COLO829 (cell line): ENCODE results near the gene DNAH8.

Experiments used
- DNase-seq: peaks from one replicate; pipeline ENCODE4 v3.0.0; 2012; ENCODE audit warnings: low spot score

DNAH8 gene

DNA sequence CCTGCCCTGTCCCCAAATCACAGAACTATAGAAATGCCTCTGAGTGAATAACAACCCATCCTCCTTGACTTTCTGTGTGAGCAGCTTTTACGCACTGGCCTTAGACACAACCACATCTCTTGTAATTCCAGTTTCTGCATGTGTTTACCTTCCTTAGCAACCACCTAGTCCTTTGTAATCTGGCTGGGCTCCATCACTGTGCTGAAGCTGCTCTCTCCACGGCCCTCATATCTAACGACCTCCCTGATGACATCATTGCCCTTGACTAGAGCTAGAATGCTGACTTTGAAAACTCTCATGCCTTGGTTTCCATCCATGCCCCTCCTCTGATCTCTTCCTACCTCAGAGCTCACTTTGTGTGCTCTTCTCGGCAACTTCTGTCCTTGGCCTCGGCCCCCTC is 303.0 kb downstream of the DNAH8 start:
- DNase-seq, result no peak

DNA sequence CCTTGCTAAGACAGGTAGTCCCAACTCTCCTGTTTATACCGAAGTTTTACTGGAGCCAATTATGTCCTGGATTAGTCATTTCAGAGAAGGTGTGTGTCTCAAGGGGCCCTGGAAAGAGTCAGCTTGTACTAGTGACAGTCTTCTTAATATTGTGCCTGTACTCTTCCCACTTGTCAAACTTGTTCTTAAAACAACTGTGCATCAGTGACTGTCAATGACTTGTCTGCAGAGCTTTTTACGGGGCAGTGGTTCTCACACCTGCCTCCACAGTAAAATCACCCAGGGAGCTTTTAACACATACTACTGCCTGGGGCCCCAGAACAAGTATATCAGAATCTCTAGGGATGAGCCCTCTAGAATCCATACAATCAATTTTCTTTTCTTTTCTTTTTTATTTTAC is 305.0 kb downstream of the DNAH8 start:
- DNase-seq, result no peak

DNA sequence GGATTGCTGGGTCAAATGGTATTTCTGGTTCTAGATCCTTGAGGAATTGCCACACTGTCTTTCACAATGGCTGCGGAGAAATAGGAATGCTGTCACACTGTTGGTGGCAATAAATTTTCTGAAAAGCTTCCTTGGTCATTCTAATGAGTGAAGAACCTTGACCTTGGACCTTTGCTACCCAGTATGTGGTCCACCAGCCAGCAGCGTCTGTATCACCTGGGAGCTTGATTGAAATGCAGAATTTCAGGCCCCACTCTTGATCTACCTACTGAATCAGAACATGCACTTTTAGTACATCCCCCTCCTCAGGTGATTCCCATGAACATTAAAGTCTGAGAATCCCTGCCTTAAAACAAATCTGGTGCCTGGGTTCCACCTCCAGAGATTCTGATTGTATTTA is 305.9 kb downstream of the DNAH8 start:
- no peak for DNase-seq

DNA sequence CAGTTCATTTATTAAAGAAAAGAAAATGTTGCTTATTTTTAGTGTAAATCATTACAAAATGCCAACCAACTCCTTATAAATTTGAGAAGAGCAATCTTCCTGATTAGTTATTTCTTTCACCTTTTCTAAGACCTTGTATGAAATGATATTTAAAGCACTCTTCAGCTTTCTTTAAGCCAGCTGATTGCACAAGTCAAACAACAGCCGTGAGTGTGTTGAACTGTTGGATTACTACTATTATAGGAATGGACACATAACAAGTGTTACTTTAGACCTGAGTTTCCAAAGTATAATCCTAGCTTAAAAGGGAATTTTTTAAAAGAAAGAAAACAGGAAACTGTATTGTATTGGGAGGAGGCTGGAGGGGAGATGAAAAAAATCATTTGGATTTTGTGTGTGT is 306.7 kb downstream of the DNAH8 start:
- DNase-seq, result no peak

DNA sequence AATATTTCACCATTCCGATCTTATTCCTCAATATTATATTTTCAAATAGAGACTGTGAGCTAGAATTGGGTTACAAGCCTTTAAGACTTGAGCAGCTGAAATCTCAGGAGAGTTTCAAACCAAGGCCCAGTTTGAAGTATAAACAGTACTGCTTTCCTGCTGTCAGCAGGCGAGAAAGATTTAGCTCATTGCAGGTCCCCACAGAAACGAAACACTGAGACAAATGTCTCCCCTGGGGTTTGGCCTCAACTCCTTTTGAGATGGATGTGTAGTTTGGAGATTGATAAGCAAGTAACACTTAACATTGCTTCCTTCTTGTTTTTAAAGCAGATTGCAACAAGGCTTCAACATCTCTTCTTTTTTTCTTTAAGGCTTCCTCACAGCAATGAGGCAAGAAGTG is 311.1 kb downstream of the DNAH8 start:
- no peak for DNase-seq

DNA sequence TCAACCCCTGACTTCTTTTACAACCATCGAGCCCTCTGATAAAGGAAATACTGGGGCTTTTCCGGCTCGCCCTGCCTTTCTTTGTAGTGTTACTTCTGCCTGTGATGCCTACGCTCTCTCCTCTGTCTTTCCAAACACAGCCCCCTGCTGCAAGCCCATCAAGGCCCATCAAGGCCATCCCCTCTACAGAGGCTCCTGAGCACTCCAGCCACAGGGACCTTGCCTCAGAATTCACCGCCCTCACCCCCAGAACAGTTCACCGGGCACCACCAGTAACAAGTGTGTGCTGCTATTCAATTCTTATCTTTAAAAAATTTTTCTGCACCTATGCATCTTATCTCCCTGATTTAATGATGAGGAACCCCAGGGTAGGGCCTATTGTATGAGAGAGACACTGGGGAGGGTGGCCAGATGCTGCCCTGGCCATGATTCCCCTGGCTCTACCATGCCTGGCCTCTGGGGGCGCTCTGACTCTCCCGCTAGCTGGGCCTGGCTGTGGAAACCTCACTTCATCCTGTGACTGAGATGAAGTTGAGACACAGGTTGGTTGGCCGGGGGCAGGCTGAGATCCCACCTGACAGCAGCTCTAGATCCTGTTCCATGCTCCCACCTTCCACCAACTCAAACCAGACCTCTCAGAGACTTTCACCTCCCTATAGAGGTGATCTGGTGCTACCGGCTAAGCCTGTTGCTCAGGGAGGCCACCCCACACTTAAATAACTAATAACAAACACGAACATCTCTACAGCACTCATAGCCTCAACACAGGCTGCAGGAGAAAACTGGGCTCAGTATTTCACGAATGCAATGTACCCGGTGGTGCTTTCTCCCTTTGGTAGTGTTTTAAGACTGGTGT is 314.3 kb downstream of the DNAH8 start:
- peak; percentile 45 for DNase-seq

DNA sequence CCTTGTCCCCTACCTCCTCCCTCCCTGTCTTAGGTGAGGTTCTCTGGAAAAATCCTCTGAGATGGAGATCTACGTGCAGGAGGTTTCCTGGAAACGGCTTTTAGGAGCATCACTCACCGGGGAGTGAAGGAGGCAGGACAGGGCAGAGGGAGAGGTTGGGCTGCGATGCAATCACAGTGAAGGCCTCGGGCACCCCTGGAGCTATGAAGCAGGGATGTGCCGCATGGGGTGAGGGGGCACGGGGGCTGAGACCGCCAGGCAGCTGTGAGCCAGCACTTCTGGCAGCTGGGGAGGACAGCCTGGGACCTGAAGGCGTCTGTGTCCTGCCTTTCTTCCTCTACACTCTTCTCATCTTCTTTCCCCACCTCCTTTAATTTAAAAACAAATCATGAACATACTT is 320.6 kb downstream of the DNAH8 start:
- DNase-seq, result no peak

DNA sequence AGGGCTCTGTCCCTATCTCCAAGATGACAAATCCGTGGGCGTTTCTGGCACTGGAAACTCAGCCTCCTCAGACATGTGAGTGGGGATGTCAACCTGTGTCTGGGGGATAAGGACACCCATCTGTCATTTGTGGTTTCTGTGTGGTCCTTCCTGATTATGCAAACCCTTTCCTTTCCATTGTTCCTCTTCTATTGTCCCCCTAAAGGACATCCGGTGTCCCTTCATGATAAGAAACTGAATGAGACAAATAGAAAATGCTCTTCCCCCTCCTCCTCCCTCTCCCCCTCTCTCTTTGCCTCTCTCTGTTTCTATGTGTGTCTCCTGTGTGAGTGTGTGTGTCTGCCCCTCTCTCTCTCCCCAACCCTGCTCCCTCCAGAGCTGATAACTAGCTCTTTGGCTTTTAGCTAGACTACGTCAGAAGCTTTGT is 322.0 kb downstream of the DNAH8 start:
- DNase-seq, result no peak

DNA sequence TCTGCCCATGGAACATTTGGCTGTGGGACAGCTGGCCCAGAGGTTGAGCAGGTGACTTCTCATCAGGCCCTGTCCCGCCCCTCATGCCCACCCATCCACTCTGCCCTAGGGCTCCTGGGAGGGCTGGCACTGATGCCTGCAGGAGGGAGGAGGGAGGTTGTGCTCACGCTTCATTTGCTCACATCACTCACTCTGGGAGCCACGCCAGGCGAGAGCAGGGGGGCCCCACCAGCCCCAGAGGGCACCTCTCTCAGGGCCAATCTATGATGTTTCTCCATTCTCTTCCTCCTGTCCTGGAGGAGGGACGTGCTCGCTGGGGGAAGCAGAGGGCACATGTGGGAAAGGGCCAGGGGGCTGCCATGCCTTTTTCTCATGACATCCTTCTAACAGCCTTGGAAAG is 322.6 kb downstream of the DNAH8 start:
- no peak for DNase-seq

DNA sequence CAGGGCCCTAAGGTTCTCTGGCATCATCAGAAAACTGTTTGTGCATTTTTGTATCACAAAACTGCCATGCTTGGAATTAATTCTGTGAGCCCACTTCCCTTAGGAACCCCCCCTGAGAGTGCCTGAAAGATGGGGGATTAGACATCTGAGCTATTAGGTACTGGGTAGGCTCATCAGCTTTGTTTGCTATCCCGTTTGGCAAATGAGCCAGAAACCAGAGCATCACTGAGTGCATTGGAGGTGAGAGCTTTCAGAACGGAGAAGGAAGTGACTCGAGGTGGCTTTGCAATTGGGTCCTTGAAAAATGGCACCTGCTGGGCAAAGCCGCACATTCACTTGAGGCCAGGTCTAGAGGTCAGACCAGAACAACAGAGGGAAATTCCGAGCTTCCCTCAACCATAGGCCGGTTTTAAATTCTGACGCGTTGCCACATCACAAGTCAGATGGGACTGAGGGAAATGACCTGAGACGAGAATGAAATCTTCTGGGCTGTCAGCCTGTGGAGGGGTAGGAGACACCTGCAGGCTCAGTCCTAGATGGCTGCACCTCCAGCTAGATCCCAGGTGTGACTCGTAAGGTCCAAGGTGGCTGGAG is 325.1 kb downstream of the DNAH8 start:
- DNase-seq, result no peak

DNA sequence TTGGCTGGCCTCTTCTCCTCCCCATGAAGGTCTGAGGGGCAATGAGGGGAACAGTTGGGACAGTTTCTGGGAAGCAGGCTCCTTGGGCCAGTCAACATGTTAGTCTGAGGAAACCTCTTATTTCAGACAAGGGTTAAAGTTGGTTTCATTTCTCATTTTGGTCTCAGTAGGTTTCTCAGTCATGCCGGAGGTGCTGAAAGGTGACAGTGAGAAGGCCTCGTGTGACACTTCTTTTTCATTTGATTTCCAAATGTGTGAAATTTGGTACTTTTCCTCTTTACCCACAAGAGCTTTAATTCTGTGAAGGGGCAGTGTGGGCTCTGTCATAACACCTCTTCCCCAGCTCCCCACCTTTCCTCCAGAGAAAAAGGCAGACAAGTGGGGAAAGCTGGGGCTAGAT is 326.0 kb downstream of the DNAH8 start:
- DNase-seq, result no peak

DNA sequence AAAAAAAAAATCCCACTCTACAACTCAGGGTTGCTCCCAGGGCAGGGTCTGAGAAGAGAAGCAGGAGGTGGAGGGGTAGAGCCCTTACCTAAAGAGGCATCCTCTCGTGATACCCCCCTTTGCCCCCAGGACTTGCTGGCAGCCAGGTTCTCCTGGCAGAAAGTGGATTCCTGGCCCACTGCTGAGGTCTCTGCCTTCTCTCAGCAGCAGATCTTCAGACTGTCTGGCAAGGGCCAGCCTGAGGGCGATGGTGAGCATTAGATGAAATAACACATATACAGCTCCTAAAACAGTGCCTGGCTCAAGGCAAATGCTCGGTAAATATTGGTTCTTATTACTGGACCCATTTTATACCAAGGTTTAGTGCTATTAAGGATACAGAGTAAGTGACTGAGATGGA is 328.7 kb downstream of the DNAH8 start:
- no peak for DNase-seq

DNA sequence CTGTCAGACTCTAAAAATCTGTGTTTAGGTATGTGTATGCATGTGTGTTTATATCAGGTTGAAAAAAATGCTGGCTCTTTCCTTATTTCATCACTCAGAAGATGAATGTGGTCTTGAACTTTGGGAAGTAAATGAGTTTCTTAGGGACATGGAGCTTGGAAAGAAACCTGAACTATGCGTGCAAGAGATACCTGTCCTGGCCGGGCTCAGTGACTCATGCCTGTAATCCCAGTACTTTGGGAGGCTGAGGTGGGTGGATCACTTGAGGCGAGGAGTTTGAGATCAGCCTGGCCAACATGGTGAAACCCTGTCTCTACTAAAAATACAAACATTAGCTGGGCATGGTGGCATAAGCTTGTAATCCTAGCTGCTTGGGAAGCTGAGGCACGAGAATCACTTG is 329.1 kb downstream of the DNAH8 start:
- no peak for DNase-seq

DNA sequence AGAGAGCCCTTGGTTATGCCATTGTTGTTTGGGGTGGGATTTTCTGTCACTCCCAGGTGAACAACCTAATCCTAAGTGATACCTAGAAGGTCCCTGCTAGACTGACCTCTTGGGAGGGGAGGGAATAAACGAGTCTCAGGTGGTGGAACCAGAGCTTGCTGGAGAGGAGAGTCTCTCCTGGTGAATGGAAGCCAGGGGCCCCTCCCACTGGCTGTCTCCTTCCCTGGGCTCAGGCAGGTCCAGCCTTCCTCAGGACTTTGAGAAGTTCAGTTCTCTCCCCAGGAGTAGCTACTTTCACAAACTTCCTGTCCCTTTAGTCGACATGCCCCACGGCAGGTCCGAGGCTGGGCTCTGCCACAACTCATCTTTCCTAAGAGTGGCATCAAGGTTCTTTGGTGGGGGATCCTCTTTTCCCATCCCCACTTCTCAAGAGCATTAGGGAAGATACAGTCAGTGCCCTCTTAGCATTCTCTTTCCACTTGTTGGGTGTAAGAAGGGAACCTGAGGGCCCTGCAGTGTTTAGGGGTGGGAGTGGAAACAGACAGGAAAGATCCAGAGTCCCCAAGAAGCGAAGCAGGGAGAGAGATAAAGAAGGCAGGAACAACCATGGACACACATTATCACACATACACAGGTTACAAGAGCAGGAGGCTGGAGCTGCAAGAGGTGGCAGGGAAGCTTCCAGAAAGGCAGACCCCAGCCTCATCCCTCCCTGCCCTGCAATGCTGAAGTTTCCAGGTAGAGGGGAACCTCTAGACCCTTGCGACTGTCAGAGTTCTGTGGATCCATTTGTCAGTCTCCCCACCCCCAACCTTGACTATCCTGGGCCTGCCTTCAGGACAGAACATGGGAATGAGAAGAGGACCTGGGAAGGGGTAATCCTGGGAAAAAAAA is 332.6 kb downstream of the DNAH8 start:
- no peak for DNase-seq

DNA sequence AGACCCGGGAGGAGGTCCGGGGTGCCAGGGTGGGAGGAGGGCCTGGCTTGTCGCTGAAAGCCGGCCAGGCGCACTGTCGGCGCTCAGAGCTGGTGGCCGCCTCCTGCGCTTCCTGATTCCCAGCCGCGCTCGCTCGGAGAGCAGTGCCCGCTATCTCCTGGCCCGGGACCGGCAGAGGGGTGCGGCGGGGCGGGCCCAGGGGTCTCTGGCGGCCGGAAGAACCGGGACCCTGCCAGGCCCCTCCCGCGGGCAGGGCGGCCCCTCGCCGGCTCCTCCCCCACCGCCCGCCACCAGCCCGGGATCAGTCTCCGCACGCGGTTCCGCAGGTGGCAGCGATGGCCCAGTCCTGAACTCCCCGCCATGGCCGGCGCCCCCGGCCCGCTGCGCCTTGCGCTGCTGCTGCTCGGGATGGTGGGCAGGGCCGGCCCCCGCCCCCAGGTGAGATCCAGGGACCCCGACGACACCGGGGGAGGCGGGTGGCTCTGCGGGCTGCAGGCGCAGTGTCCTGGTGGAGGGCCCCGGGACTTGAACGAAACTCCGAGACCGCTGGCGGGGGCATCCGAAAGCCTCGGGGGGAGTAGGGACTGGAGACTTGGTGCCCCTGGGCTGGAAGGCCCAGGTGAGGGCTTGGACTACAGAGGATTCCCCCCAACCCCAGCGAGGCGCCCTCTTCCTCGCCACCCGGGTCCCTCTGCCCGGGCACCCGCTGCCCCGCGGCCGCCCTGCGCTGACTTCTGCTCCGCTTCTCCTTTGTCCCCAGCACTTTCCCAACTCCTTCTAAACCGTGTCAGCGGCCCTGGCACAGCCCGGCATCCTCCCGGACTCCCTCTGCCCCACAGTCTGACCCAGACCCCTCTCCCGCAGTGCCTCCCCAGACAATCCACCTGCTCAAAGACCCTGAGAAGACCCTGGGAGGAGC is 333.6 kb downstream of the DNAH8 start, which contains the start of gene GLP1R:
TSS of gene GLP1R (plus strand) at position 301 of the 919 bp plus-strand sequence. CDS start at position 361, 60 bp downstream.
- DNase-seq, result no peak

DNA sequence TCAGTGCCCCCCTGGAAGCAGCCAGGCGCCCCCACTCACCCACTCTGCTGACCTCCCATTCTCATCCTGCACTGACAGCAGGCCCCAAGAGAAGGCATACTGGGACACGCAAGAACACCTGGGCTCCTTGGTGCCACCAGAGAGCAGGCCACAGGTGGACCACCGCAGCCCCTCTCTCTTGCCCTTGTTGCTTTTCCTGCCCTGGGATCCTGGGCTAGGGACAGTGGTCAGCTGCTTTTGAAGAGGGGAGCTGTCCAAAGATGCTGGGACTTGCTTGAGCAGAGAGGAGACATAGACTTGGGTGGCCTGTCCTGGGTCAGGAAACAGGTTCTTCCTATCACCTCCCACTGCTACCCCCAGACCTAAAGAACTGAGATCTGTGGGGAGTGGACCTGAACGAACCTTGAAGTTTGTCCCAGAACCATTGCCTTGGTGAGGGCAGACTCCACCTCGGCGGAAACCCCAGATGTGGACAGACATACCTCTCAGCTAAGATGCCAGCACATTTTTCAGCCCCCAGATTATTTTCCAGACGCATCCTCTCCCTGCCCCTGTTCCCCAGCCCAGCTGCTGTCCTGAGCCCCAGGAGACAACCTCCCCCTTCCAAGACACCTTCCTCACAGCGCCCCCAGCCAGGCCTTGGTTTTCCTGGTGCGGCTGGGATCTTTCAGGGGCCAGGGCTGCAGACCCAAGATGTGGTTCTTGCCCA is 334.6 kb downstream of the DNAH8 start:
- no peak for DNase-seq

DNA sequence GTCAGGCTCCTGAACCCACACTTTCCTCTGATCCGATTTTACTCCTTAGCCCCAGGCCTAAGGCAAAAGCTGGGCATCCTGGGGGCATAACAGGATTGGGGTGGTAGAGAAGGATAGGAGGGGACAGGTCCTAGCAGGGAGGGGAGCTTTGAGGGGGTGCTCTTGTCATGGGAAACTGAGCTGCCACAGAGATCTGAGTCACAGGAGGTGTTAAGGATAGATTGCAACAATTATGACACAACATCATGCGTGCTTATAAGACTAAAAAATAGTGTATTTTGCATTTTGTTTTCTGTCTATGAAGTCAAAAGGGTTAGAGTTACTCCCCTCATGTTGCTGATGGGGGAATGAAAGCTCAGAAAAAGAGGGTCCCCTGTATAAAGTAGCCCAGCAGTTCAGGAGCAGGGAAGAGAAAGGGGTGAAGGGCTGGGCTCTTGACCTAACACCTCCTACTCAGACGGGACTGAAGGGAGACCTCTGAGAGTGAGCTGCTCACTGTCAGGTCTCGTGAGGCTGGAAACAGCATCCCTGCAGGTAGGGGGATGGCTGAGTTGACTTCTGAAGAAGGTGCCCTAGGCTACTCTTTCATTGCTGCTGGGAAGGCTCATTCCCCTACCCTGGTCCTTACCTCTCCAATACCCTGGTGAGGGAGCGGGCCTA is 335.5 kb downstream of the DNAH8 start:
- no peak for DNase-seq

DNA sequence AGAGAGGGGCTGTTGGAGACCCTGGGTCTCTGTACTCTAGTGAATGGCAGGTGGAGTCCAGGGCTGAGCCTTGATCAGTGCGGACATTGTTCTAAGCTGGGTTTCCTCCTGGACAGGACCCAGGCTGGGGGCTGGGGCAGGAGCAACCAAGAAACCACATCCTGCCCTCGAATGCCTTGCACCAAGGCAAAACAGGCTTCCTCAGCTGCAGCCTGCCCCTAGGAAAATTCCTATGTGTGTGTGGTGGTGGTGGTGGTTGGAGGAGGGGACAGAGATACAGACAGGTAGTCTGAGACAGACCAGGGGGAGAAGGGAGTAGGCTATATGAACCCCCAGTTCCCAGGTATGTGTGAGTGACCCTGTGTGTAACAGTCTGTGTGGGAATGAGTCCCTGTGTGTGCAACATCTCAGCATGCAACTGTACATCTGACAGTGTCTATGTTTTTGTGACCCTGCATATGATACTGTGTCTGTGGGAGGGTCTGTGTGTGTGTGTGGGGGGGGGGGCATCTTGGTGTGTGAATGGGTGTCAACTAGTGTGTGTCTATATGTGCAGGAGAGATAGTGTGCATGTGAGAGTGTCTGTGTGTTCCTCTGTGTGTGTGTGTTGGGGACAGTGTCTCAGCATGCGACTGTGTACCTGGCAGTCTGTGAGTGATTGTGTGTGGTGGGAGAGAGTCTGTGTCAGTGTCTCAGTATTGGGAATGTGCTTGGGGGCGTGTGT is 336.4 kb downstream of the DNAH8 start:
- no peak for DNase-seq

DNA sequence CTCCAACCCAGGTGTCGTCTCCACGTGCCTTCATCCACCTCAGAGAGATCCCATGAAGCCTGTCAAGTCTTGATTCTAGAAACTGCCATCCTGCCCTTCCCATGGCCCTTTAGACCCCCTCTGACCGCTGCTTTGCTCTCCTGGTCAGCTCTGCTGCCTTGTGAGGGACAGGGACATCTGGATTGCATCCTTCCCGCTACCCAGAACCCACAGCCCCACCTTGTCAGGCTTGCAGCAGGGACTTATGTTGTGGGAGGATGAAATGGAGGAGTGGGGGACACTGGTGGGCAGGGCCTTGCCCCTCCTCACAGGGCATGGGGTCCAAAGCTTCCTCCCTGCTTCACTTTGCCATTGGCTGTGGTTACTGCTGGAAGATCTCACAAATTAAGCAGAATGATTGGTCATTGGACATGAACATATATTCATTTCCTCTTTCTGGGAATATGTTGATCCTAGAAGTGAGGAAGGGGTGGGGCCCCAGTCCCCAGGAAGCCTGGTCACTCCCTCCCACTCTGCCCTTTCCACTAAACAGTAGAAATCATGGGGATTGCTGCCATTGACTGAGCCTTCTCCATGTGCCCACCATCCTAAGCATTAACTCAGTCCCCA is 338.0 kb downstream of the DNAH8 start:
- DNase-seq, result no peak
